T-helper 1 cell treated with Interleukin-12 subunit alpha and Interleukin-12 subunit beta and Interleukin-4 antibody, amounts not matched to agents 30 μg/mL and 1 μg/mL, for 36 hours (primary cell): ENCODE results near the gene RASAL2.
"Not testable (repeated sequence)": the region's sequence is repeated elsewhere in the genome, so short reads cannot be mapped to it uniquely, and the experiment has no call there.

Source experiments
- H3K27ac Mint-ChIP-seq: one replicate; pipeline ENCODE4 v1.8.0; 2021; ENCODE audit warnings: mild to moderate bottlenecking, mixed read lengths
- H3K27me3 Mint-ChIP-seq: one replicate; pipeline ENCODE4 v1.8.0; 2021; ENCODE audit warnings: low read depth, mixed read lengths
- H3K36me3 Mint-ChIP-seq: one replicate; pipeline ENCODE4 v1.8.0; 2021; ENCODE audit warnings: low read depth, mixed read lengths
- H3K4me1 Mint-ChIP-seq: one replicate; pipeline ENCODE4 v1.8.0; 2021; ENCODE audit warnings: low read depth, mixed read lengths
- H3K4me3 Mint-ChIP-seq: one replicate; pipeline ENCODE4 v1.8.0; 2021; ENCODE audit warnings: mild to moderate bottlenecking, moderate library complexity, mixed read lengths
- H3K9me3 Mint-ChIP-seq: one replicate; pipeline ENCODE4 v1.8.0; 2021; ENCODE audit warnings: mixed read lengths

RASAL2 gene

GRCh38 chr1:178189814-178190213, 95.9 kb downstream of the RASAL2 start:
- H3K4me1 Mint-ChIP-seq = no peaks in the 10 kb centered on the region
- no peaks in the 10 kb centered on the region for H3K27me3 Mint-ChIP-seq
- H3K4me3 Mint-ChIP-seq = no peak overlapping the region
- no peaks in the 10 kb centered on the region for H3K9me3 Mint-ChIP-seq
- no peak overlapping the region for H3K27ac Mint-ChIP-seq
- no peaks in the 10 kb centered on the region for H3K36me3 Mint-ChIP-seq

- no peak overlapping the region for H3K27ac Mint-ChIP-seq
- no peaks in the 10 kb centered on the region for H3K4me1 Mint-ChIP-seq
- H3K27me3 Mint-ChIP-seq = no peaks in the 10 kb centered on the region
- H3K9me3 Mint-ChIP-seq = no peaks in the 10 kb centered on the region
- no peaks in the 10 kb centered on the region for H3K36me3 Mint-ChIP-seq
- no peak overlapping the region for H3K4me3 Mint-ChIP-seq
Observed at GRCh38 chr1:178190881-178191280, 97.0 kb downstream of the RASAL2 start.

GRCh38 chr1:178192686-178193085, 98.8 kb downstream of the RASAL2 start:
- no peaks in the 10 kb centered on the region for H3K4me1 Mint-ChIP-seq
- no peak overlapping the region for H3K4me3 Mint-ChIP-seq
- H3K36me3 Mint-ChIP-seq = no peaks in the 10 kb centered on the region
- no peaks in the 10 kb centered on the region for H3K9me3 Mint-ChIP-seq
- no peak overlapping the region for H3K27ac Mint-ChIP-seq
- no peaks in the 10 kb centered on the region for H3K27me3 Mint-ChIP-seq

- H3K4me3 Mint-ChIP-seq = no peak overlapping the region
- no peaks in the 10 kb centered on the region for H3K27me3 Mint-ChIP-seq
- H3K4me1 Mint-ChIP-seq = no peaks in the 10 kb centered on the region
- H3K9me3 Mint-ChIP-seq = peaks cover 7% of the 10 kb centered on the region
- no peak overlapping the region for H3K27ac Mint-ChIP-seq
- H3K36me3 Mint-ChIP-seq = no peaks in the 10 kb centered on the region
Observed at GRCh38 chr1:178196631-178197030, 102.7 kb downstream of the RASAL2 start.

- H3K9me3 Mint-ChIP-seq = peaks cover 12% of the 10 kb centered on the region
- H3K4me1 Mint-ChIP-seq, H3K27me3 Mint-ChIP-seq, H3K4me3 Mint-ChIP-seq, H3K27ac Mint-ChIP-seq, H3K36me3 Mint-ChIP-seq: not testable (repeated sequence)
Observed at GRCh38 chr1:178202095-178202494, 108.2 kb downstream of the RASAL2 start.

GRCh38 chr1:178202546-178202945, 108.6 kb downstream of the RASAL2 start:
- H3K27me3 Mint-ChIP-seq, H3K36me3 Mint-ChIP-seq, H3K4me1 Mint-ChIP-seq, H3K27ac Mint-ChIP-seq, H3K4me3 Mint-ChIP-seq: not testable (repeated sequence)
- peaks cover 12% of the 10 kb centered on the region for H3K9me3 Mint-ChIP-seq

- H3K27me3 Mint-ChIP-seq, H3K4me3 Mint-ChIP-seq, H3K4me1 Mint-ChIP-seq, H3K27ac Mint-ChIP-seq, H3K36me3 Mint-ChIP-seq: not testable (repeated sequence)
- peaks cover 29% of the 10 kb centered on the region for H3K9me3 Mint-ChIP-seq
Observed at GRCh38 chr1:178208269-178208856, 114.5 kb downstream of the RASAL2 start.

GRCh38 chr1:178209935-178210334, 116.0 kb downstream of the RASAL2 start:
- Mint-ChIP-seq H3K4me3 (no peak overlapping the region), H3K27ac (no peak overlapping the region), H3K9me3 (peaks cover 29% of the 10 kb centered on the region), H3K4me1 (no peaks in the 10 kb centered on the region), H3K36me3 (no peaks in the 10 kb centered on the region), H3K27me3 (no peaks in the 10 kb centered on the region)

- Mint-ChIP-seq H3K27ac (no peak overlapping the region), H3K9me3 (no peaks in the 10 kb centered on the region), H3K4me1 (no peaks in the 10 kb centered on the region), H3K27me3 (no peaks in the 10 kb centered on the region), H3K36me3 (no peaks in the 10 kb centered on the region), H3K4me3 (no peak overlapping the region)
Observed at GRCh38 chr1:178218550-178218949, 124.6 kb downstream of the RASAL2 start.

- no peaks in the 10 kb centered on the region for H3K9me3 Mint-ChIP-seq
- no peaks in the 10 kb centered on the region for H3K36me3 Mint-ChIP-seq
- no peak overlapping the region for H3K27ac Mint-ChIP-seq
- H3K27me3 Mint-ChIP-seq = no peaks in the 10 kb centered on the region
- no peaks in the 10 kb centered on the region for H3K4me1 Mint-ChIP-seq
- H3K4me3 Mint-ChIP-seq = no peak overlapping the region
Observed at GRCh38 chr1:178220094-178220493, 126.2 kb downstream of the RASAL2 start.

GRCh38 chr1:178223289-178223688, 129.4 kb downstream of the RASAL2 start:
- no peaks in the 10 kb centered on the region for H3K27me3 Mint-ChIP-seq
- no peak overlapping the region for H3K27ac Mint-ChIP-seq

GRCh38 chr1:178224358-178224757, 130.5 kb downstream of the RASAL2 start:
- no peak overlapping the region for H3K27ac Mint-ChIP-seq
- H3K4me1 Mint-ChIP-seq = no peaks in the 10 kb centered on the region
- no peaks in the 10 kb centered on the region for H3K9me3 Mint-ChIP-seq
- H3K4me3 Mint-ChIP-seq = no peak overlapping the region
- H3K36me3 Mint-ChIP-seq = no peaks in the 10 kb centered on the region
- H3K27me3 Mint-ChIP-seq = no peaks in the 10 kb centered on the region

More at GRCh38 chr1:178223289-178223688, 129.4 kb downstream of the RASAL2 start:
- Mint-ChIP-seq H3K36me3 (no peaks in the 10 kb centered on the region), H3K9me3 (no peaks in the 10 kb centered on the region), H3K4me1 (no peaks in the 10 kb centered on the region), H3K4me3 (no peak overlapping the region)

- Mint-ChIP-seq H3K36me3 (no peaks in the 10 kb centered on the region), H3K4me3 (no peak overlapping the region), H3K4me1 (no peaks in the 10 kb centered on the region), H3K27me3 (no peaks in the 10 kb centered on the region), H3K9me3 (no peaks in the 10 kb centered on the region), H3K27ac (no peak overlapping the region)
Observed at GRCh38 chr1:178230881-178231409, 137.0 kb downstream of the RASAL2 start.

- no peaks in the 10 kb centered on the region for H3K27me3 Mint-ChIP-seq
- H3K36me3 Mint-ChIP-seq = no peaks in the 10 kb centered on the region
- no peak overlapping the region for H3K4me3 Mint-ChIP-seq
- H3K27ac Mint-ChIP-seq = no peak overlapping the region
- H3K4me1 Mint-ChIP-seq = no peaks in the 10 kb centered on the region
- no peaks in the 10 kb centered on the region for H3K9me3 Mint-ChIP-seq
Observed at GRCh38 chr1:178232108-178232507, 138.2 kb downstream of the RASAL2 start.

GRCh38 chr1:178232949-178233348, 139.0 kb downstream of the RASAL2 start:
- no peak overlapping the region for H3K27ac Mint-ChIP-seq
- H3K27me3 Mint-ChIP-seq = no peaks in the 10 kb centered on the region
- no peak overlapping the region for H3K4me3 Mint-ChIP-seq
- no peaks in the 10 kb centered on the region for H3K9me3 Mint-ChIP-seq
- no peaks in the 10 kb centered on the region for H3K4me1 Mint-ChIP-seq
- H3K36me3 Mint-ChIP-seq = no peaks in the 10 kb centered on the region

- Mint-ChIP-seq H3K4me1 (no peaks in the 10 kb centered on the region), H3K9me3 (no peaks in the 10 kb centered on the region), H3K27ac (no peak overlapping the region), H3K27me3 (no peaks in the 10 kb centered on the region), H3K4me3 (no peak overlapping the region), H3K36me3 (no peaks in the 10 kb centered on the region)
Observed at GRCh38 chr1:178237121-178237520, 143.2 kb downstream of the RASAL2 start.
